Measurements from ENCODE around the gene FCHO1. TPM values are rescaled to one million over a fixed set of nuclear protein-coding genes. Genes with fewer than 3 reads are reported as not detected.

FCHO1 gene
- total RNA-seq, 4 donors from 2014 or later = 0.60 to 26.9 (median 3.8) TPM

GRCh38 chr19:17787274-17787913 is 36.1 kb downstream of the FCHO1 start:
- H3K27ac ChIP-seq = no peak overlapping the region
- no peak for TF ChIP-seq CTCF (IDR thresholded peaks at IDR 0.05)
- no peak for TF ChIP-seq POLR2A (IDR thresholded peaks at IDR 0.05)
- TF ChIP-seq EP300 (IDR thresholded peaks at IDR 0.05; ENCODE audit: low read depth) = no peak
- TF ChIP-seq POLR2AphosphoS5 (IDR thresholded peaks at IDR 0.05) = no peak
- H3K36me3 ChIP-seq = no peaks in the 10 kb centered on the region
- in situ Hi-C loops (cut with MboI; ENCODE audit: low pct_ligation_motif_present in 1 of 4, low pct_unique_long_range_greater_than_20kb in 1 of 4, low sequenced_read_pairs in 3 of 4) (no loop called here), intact Hi-C loops (cut with DNase I; ENCODE audit: low total_unique reads) (no loop called here)
- H3K4me3 ChIP-seq = no peak overlapping the region
- 90 to 100% methylated on average over 1 to 14 of the region's 14 CpGs for WGBS, 2 donors (ENCODE audit: low coverage in 1 of 2)
- H3K4me1 ChIP-seq = peaks cover 14 to 30% (median 17%) of the 10 kb centered on the region in 4 donors
- H3K9me3 ChIP-seq = no peaks in the 10 kb centered on the region
- H3K27me3 ChIP-seq = no peaks in the 10 kb centered on the region
- no peak for DNase-seq

- Histone ChIP-seq H3K4me1 (peaks cover 14 to 30% (median 17%) of the 10 kb centered on the region in 4 donors), H3K36me3 (no peaks in the 10 kb centered on the region), H3K4me3 (no peak overlapping the region), H3K27me3 (peaks cover under 1% of the 10 kb centered on the region), H3K27ac (no peak overlapping the region), H3K9me3 (no peaks in the 10 kb centered on the region)
- DNase-seq = no peak
- no peak for TF ChIP-seq CTCF (IDR thresholded peaks at IDR 0.05)
- TF ChIP-seq POLR2AphosphoS5 (IDR thresholded peaks at IDR 0.05) = no peak
- no peak for TF ChIP-seq POLR2A (IDR thresholded peaks at IDR 0.05)
- no peak for TF ChIP-seq EP300 (IDR thresholded peaks at IDR 0.05; ENCODE audit: low read depth)
- intact Hi-C loops (cut with DNase I; ENCODE audit: low total_unique reads) = no loop called here
- in situ Hi-C loops (cut with MboI; ENCODE audit: low pct_ligation_motif_present in 1 of 4, low pct_unique_long_range_greater_than_20kb in 1 of 4, low sequenced_read_pairs in 3 of 4) = no loop called here
- WGBS, 2 donors (ENCODE audit: low coverage in 1 of 2) = 92 to 100% methylated on average over 2 of the region's 2 CpGs
Measured at GRCh38 chr19:17788632-17789031, 37.4 kb downstream of the FCHO1 start.

- 34 to 40% methylated on average over 3 to 6 of the region's 6 CpGs for WGBS, 2 donors (ENCODE audit: low coverage in 1 of 2)
- intact Hi-C loops (cut with DNase I; ENCODE audit: low total_unique reads) (no loop called here), in situ Hi-C loops (cut with MboI; ENCODE audit: low pct_ligation_motif_present in 1 of 4, low pct_unique_long_range_greater_than_20kb in 1 of 4, low sequenced_read_pairs in 3 of 4) (no loop called here)
- peak overlapping the region; percentile 78 to 87 (median 82) for H3K27ac ChIP-seq
- H3K4me1 ChIP-seq = peaks cover 15 to 37% (median 25%) of the 10 kb centered on the region in 4 donors
- peak; percentile 78 for DNase-seq
- H3K36me3 ChIP-seq = no peaks in the 10 kb centered on the region
- H3K27me3 ChIP-seq = peaks cover 16% of the 10 kb centered on the region
- TF ChIP-seq CTCF (IDR thresholded peaks at IDR 0.05) (no peak), EP300 (IDR thresholded peaks at IDR 0.05; ENCODE audit: low read depth) (no peak), POLR2AphosphoS5 (IDR thresholded peaks at IDR 0.05) (no peak), POLR2A (IDR thresholded peaks at IDR 0.05) (peak; percentile 22)
- H3K4me3 ChIP-seq = no peak overlapping the region
- H3K9me3 ChIP-seq = no peaks in the 10 kb centered on the region
Measured at GRCh38 chr19:17790059-17790780, 38.9 kb downstream of the FCHO1 start.

GRCh38 chr19:17794412-17794730 is 43.1 kb downstream of the FCHO1 start:
- peak overlapping the region; percentile 91 to 92 (median 92) for H3K27ac ChIP-seq
- intact Hi-C loops (cut with DNase I; ENCODE audit: low total_unique reads) = no loop called here
- DNase-seq = no peak
- WGBS, 2 donors (ENCODE audit: low coverage in 1 of 2) = 25 to 33% methylated on average over 2 to 9 of the region's 9 CpGs
- H3K36me3 ChIP-seq = no peaks in the 10 kb centered on the region
- no peak for TF ChIP-seq CTCF (IDR thresholded peaks at IDR 0.05)
- TF ChIP-seq POLR2AphosphoS5 (IDR thresholded peaks at IDR 0.05) = no peak
- no peak for TF ChIP-seq POLR2A (IDR thresholded peaks at IDR 0.05)
- TF ChIP-seq EP300 (IDR thresholded peaks at IDR 0.05; ENCODE audit: low read depth) = no peak
- peaks cover 20 to 59% (median 42%) of the 10 kb centered on the region in 4 donors for H3K4me1 ChIP-seq
- no peaks in the 10 kb centered on the region for H3K9me3 ChIP-seq
- in situ Hi-C loops (cut with MboI; ENCODE audit: low pct_ligation_motif_present in 1 of 4, low pct_unique_long_range_greater_than_20kb in 1 of 4, low sequenced_read_pairs in 3 of 4) = no loop called here
- H3K4me3 ChIP-seq = peak overlapping the region in 2 of 4 donors; percentile 52 to 58
- peaks cover 34% of the 10 kb centered on the region for H3K27me3 ChIP-seq

All from transverse colon (tissue), 4 donors.